GM21737 (cell line): ENCODE results near the gene TBX19.
"Not testable (repeated sequence)": the region's sequence is repeated elsewhere in the genome, so short reads cannot be mapped to it uniquely, and the experiment has no call there.

Experiments used
- ATAC-seq: cut with Tn5 transposase; IDR thresholded peaks from one replicate; pipeline ENCODE4 v1.9.1; 2021; ENCODE audit warnings: mild to moderate bottlenecking, moderate library complexity; ENCODE audit not compliant: unreplicated experiment

The TBX19 gene

DNA sequence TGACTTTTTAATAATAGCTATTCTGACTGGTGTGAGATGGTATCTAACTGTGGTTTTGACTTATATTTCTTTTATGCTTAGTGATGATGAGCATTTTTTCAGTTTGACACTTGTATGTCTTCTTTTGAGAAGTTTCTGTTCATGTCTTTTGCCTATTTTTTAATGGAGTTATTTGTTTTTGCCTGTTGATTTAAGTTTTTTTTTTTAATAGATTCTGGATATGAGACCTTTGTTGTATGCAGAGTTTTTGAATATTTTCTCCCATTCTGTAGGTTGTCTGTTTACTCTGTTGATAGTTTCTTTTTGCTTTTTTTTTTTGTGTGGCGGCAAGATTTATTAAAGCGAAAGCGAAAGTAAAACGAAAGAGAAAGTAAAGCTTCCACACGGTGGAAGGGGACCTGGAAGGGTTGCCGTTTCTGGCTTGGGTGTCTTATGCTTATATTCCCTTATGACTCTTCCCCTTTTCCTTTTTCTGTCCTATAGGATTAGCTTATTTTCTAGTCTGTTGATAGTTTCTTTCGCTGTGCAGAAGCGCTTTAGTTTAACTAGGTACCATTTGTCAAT, 67.6 kb downstream of the TBX19 start:
- no peak for ATAC-seq

DNA sequence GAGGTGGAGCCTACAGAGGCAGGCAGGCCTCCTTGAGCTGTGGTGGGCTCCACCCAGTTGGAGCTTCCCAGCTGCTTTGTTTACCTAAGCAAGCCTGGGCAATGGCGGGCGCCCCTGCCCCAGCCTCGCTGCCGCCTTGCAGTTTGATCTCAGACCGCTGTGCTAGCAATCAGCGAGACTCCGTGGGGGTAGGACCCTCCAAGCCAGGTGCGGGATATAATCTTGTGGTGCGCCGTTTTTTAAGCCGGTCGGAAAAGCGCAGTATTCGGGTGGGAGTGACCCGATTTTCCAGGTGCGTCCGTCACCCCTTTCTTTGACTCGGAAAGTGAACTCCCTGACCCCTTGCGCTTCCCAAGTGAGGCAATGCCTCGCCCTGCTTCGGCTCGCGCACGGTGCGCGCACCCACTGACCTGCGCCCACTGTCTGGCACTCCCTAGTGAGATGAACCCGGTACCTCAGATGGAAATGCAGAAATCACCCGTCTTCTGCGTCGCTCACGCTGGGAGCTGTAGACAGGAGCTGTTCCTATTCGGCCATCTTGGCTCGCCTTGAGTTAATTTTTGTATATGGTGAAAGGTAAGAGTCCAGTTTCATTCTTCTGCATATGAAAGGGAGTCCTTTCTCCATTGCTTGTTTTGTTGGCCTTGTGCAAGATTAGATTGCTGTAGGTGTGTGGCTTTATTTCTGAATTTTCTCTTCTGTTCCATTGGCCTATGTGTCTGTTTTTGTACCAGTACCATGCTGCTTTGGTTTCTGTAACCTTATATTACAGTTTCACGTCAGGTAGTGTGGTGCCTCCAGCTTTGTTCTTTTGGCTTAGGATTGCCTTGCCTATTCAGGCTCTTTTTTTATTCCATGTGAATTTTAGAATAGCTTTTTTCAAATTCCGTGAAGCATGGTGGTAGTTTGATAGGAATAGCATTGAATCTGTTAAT, 73.9 kb downstream of the TBX19 start:
- ATAC-seq = not testable (repeated sequence)

DNA sequence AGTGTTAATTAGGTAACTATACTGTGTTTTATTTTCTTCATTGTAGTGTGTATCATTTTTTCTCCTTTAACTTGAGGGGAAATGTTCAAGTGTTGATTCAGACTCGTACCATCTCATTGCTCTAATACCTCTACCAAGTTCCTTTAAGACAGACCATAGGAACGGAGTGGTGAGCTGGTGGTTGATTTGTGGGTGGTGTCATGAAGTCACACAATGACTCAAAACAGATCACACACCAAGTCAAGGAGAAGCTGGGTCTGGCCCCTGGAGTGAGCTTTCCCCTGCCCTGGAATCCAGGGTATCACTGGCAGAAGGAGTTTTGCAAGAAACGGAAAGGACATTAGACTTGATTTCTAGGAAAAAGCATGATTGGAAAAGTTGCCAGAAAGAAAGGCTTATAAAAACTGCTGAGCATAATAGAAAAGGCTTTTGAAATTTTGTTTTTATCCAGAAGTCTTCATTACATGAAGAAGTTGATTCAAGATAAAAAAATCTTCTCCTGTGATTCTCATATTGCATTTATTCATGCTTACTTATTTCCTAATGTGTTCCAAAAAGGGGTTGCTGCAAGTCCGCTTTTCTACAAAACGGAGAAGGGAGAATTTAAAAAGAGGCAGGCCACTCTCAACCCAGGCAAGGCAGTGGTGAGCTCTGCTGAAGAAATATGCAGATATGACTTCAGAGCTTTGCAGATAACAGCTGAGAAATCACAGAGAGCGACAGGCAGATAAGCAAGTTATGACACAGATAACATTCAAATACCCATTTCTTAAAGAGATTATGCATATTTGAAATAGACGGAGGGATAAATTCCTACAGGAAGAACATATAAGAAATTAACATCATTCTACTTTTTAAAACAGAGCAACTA, 79.7 kb downstream of the TBX19 start:
- ATAC-seq = no peak

DNA sequence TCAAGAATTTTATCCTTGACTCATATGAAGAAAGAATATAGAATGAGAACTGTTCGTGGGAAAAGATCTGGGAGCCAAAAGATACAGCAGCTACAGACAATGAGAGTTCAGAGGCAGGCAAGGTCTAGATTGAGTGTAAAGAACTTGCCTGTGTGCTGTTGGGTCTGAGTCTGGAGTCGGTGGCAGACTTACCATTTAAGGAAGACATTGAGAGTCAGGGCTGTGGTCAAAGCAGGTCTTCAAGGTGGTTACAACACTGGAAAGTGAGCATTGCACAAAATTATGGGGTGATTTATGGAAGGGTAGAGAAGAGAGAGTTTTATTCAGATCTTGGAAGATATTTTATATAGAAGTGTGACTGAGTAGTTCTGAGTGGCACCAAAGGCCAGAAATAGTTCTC, 80.6 kb downstream of the TBX19 start:
- ATAC-seq = no peak

DNA sequence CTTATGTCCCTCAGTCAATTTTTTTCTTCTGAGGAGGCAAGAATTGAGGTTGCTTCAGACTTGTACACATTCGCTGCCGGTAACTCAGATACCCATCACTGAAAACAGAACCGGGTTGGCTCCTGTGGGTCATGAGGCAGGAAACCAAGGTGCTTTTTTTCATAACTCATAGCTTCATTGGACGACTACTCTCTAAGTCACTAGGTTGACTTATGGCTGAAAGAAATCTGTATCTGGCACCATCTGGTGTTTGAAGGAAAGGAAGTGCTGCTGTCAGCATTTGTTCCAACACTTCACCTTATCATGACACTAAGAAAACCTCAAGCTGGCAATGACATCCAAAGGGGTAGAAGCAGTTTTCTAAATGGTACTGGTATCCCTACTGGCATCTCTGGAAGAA, 82.3 kb downstream of the TBX19 start:
- no peak for ATAC-seq
